ENCODE data around the gene ZP4. TPM values are rescaled to one million over a fixed set of nuclear protein-coding genes. Genes with fewer than 3 reads are reported as not detected.

ZP4 gene
- total RNA-seq, 1 donor from 2014 or later = not detected

DNA sequence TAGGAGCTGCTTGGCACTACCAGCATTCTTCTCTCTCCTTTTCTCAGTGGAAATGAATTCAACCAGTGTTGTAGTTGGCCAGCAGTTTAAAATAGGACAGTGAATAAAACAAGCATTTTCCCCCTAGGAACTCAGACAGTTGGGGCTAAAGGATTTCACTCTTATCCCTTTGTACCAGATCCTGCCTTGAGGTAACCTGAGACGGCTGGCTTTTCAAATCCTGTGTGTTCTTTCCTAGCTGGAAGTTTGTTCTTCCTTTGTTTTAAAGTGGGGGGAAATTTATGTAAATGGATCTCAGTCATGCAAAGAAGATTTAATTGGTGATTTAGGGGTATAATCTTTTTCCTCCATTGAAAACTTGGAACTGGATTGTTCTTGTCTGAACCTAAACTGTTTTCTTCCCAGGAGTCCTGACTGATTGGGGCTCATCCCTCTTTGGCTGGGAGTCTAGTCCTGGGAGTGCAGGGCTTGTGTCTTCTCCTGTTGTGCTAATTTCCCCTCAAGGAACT is 23.3 kb downstream of the ZP4 start:
- TF ChIP-seq CTCF (IDR thresholded peaks at IDR 0.05; ENCODE audit: insufficient read depth, low read length, poor library complexity, severe bottlenecking) = no peak
- DNase-seq (ENCODE audit: low read depth) = no peak
- Histone ChIP-seq H3K27me3 (ENCODE audit: control insufficient read depth, insufficient read depth, low read length) (no peaks in the 10 kb centered on the region), H3K4me3 (ENCODE audit: low read depth, low read length) (no peak overlapping the region), H3K36me3 (ENCODE audit: control insufficient read depth, insufficient read depth, low read length) (no peaks in the 10 kb centered on the region)

- Histone ChIP-seq H3K4me3 (ENCODE audit: low read depth, low read length) (no peak overlapping the region), H3K36me3 (ENCODE audit: control insufficient read depth, insufficient read depth, low read length) (no peaks in the 10 kb centered on the region), H3K27me3 (ENCODE audit: control insufficient read depth, insufficient read depth, low read length) (no peaks in the 10 kb centered on the region)
- peak; percentile 48 for DNase-seq (ENCODE audit: low read depth)
- peak; percentile 99 for TF ChIP-seq CTCF (IDR thresholded peaks at IDR 0.05; ENCODE audit: insufficient read depth, low read length, poor library complexity, severe bottlenecking)
Measured at GRCh38 chr1:237864338-237865244, 26.1 kb downstream of the ZP4 start.

DNA sequence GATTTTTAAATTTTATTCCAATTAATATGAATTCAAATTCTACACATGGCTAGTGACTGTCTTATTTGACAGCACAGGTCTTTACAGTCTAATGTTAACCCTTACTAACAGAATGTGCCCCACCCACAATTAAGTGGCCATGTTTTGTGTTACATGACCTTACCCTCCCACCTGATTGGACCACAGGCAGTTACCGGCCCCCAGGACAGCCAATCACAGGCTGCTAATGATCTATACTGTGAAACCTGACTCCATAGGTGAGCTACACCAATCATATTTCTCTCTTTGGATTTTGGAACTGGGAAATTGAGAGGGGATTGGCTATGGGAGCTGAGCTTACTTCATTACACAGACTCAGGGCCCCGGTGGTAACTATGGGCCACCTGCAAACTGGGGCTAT is 27.5 kb downstream of the ZP4 start:
- no peak overlapping the region for H3K4me3 ChIP-seq (ENCODE audit: low read depth, low read length)
- H3K36me3 ChIP-seq (ENCODE audit: control insufficient read depth, insufficient read depth, low read length) = no peaks in the 10 kb centered on the region
- H3K27me3 ChIP-seq (ENCODE audit: control insufficient read depth, insufficient read depth, low read length) = no peaks in the 10 kb centered on the region
- no peak for DNase-seq (ENCODE audit: low read depth)
- TF ChIP-seq CTCF (IDR thresholded peaks at IDR 0.05; ENCODE audit: insufficient read depth, low read length, poor library complexity, severe bottlenecking) = no peak

DNA sequence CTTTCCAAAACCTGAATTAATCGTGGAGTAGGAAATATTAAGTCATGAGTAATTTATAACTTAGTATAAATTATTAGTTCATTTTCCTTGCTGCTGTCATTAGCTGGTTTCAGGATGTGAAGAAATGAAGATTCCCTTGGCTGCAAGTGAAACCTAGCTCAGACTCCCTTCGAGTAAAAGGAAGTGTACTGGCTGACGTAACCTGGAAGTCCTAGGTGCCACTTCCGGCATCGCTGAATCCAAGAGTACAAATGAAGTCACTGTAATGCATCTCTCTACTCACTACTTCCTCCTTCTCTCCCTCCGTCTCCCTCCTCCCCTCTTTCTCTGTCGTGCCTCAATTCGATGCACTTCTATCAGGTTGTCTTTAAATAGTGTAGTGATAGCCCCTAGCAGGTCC is 28.8 kb downstream of the ZP4 start:
- H3K27me3 ChIP-seq (ENCODE audit: control insufficient read depth, insufficient read depth, low read length) = no peaks in the 10 kb centered on the region
- no peak for TF ChIP-seq CTCF (IDR thresholded peaks at IDR 0.05; ENCODE audit: insufficient read depth, low read length, poor library complexity, severe bottlenecking)
- no peak for DNase-seq (ENCODE audit: low read depth)

DNA sequence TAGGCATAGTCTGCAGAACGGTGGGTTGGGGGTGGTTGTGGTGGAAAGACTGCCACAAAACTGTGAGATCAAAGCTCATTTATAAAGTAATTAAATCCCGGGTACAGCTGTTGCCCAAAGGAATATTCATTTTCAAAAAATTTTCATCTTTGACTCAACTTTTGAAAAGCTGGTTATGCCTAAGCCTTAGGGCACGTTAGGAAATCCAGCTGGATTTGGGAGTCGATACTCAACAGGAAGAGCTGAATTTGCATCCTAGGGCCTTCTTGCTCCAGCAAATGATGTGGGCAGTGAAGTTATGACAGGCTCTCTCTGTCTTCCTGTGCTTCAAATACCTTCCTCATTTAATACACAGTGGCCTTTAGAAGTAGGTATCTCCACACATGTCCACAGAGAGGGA is 31.7 kb downstream of the ZP4 start:
- no peaks in the 10 kb centered on the region for H3K27me3 ChIP-seq (ENCODE audit: control insufficient read depth, insufficient read depth, low read length)
- H3K36me3 ChIP-seq (ENCODE audit: control insufficient read depth, insufficient read depth, low read length) = no peaks in the 10 kb centered on the region
- DNase-seq (ENCODE audit: low read depth) = no peak
- TF ChIP-seq CTCF (IDR thresholded peaks at IDR 0.05; ENCODE audit: insufficient read depth, low read length, poor library complexity, severe bottlenecking) = no peak
- H3K4me3 ChIP-seq (ENCODE audit: low read depth, low read length) = no peak overlapping the region

More for the DNA sequence above, 28.8 kb downstream of the ZP4 start:
- no peak overlapping the region for H3K4me3 ChIP-seq (ENCODE audit: low read depth, low read length)
- no peaks in the 10 kb centered on the region for H3K36me3 ChIP-seq (ENCODE audit: control insufficient read depth, insufficient read depth, low read length)

Data from kidney epithelial cell (primary cell).